ENCODE measurements around the gene NRP1. TPM values are rescaled to one million over a fixed set of nuclear protein-coding genes. Genes with fewer than 3 reads are reported as not detected.

Gene NRP1
- total and polyA plus RNA-seq, 2 donors (not counting 3 experiments of a cell fraction or from before 2014, with no cell fraction given) = 122 to 306 TPM

DNA sequence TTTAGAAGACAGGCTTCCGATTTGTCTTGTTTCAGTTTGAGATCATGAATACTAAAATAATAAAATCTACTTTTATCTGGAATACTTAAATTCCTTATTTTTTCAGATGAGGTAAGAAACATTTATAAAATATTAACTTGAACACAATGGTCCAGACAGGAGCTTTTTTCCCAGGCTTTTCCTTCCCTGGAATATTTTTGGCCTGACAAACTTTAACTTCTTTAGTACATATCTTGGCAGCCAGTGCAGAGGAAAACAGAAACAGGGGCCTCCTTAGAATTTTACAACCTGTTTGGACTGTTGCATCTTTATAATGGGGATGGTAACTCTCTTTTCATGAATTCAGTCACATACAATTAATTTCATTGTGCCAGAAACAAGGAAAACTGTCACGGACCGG is 41.4 kb downstream of the NRP1 start:
- Histone ChIP-seq H3K27me3 (ENCODE audit: control insufficient read depth in 2 of 2, insufficient read depth in 2 of 2, low read length in 2 of 2) (no peaks in the 10 kb centered on the region), H3K4me3 (replicated peaks in 1 of 3; ENCODE audit: insufficient read depth in 1 of 3, low read depth in 1 of 3, low read length in 3 of 3) (no peak overlapping the region), H2AFZ (ENCODE audit: low read depth, low read length) (no peak overlapping the region), H3K36me3 (ENCODE audit: control insufficient read depth in 2 of 2, extremely low read depth in 1 of 2, insufficient read depth in 2 of 2, low read length in 2 of 2) (peaks cover 0 to 11% of the 10 kb centered on the region in 2 experiments), H3K9ac (replicated peaks; ENCODE audit: extremely low read depth, insufficient read depth, low read length) (no peak overlapping the region), H3K4me2 (ENCODE audit: insufficient read depth, low read length) (no peak overlapping the region), H4K20me1 (replicated peaks; ENCODE audit: control insufficient read depth, extremely low read depth, insufficient read depth, low read length) (no peaks in the 10 kb centered on the region), H3K79me2 (ENCODE audit: control insufficient read depth, insufficient read depth, low read length) (peaks cover 98% of the 10 kb centered on the region), H3K9me1 (replicated peaks; ENCODE audit: control insufficient read depth, extremely low read depth, insufficient read depth, low read length) (no peaks in the 10 kb centered on the region), H3K4me1 (ENCODE audit: control insufficient read depth, extremely low read depth, insufficient read depth, low read length) (peaks cover 22% of the 10 kb centered on the region), H3K9me3 (replicated peaks; ENCODE audit: control insufficient read depth, insufficient read depth, low read length) (no peaks in the 10 kb centered on the region), H3K27ac (ENCODE audit: insufficient read depth, low read depth, low read length) (no peak overlapping the region)
- no TSS peak for BruUV-seq (replicated peaks)
- ChIA-PET POLR2A (no interaction called here), CTCF (interaction anchor here (0.9 kb wide), 1 partner anchor 10 kb away, joined by 3 read pairs; no protein-coding TSS in a partner anchor)
- TF ChIP-seq, protein P1, sequence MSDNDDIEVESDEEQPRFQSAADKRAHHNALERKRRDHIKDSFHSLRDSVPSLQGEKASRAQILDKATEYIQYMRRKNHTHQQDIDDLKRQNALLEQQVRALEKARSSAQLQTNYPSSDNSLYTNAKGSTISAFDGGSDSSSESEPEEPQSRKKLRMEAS (IDR thresholded peaks at IDR 0.05; ENCODE audit: insufficient read depth, insufficient read length) = no peak
- TF ChIP-seq POLR2A (IDR thresholded peaks at IDR 0.05; ENCODE audit: low read depth, low read length) (no peak), JUN (IDR thresholded peaks at IDR 0.05; ENCODE audit: borderline replicate concordance, insufficient read depth, insufficient read length, low read depth) (no peak), EZH2 (IDR thresholded peaks at IDR 0.05; ENCODE audit: borderline replicate concordance, low read depth, low read length, severe bottlenecking) (no peak), POLR2AphosphoS5 (IDR thresholded peaks at IDR 0.05; ENCODE audit: insufficient read depth, low read depth, low read length) (no peak), MYC (IDR thresholded peaks at IDR 0.05; ENCODE audit: low read depth, low read length) (no peak), FOS (IDR thresholded peaks at IDR 0.05; ENCODE audit: borderline replicate concordance, insufficient read depth, low read length) (no peak), GATA2 (IDR thresholded peaks at IDR 0.05; ENCODE audit: insufficient read depth, insufficient read length, low read depth, low read length) (no peak)
- TF ChIP-seq, protein P2, sequence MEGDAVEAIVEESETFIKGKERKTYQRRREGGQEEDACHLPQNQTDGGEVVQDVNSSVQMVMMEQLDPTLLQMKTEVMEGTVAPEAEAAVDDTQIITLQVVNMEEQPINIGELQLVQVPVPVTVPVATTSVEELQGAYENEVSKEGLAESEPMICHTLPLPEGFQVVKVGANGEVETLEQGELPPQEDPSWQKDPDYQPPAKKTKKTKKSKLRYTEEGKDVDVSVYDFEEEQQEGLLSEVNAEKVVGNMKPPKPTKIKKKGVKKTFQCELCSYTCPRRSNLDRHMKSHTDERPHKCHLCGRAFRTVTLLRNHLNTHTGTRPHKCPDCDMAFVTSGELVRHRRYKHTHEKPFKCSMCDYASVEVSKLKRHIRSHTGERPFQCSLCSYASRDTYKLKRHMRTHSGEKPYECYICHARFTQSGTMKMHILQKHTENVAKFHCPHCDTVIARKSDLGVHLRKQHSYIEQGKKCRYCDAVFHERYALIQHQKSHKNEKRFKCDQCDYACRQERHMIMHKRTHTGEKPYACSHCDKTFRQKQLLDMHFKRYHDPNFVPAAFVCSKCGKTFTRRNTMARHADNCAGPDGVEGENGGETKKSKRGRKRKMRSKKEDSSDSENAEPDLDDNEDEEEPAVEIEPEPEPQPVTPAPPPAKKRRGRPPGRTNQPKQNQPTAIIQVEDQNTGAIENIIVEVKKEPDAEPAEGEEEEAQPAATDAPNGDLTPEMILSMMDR (IDR thresholded peaks at IDR 0.05; ENCODE audit: extremely low read depth in 1 of 2, insufficient read depth in 1 of 2, low read depth in 1 of 2, low read length in 2 of 2) = no peak
- dilution Hi-C loops (cut with MboI; ENCODE audit: extremely low pct_ligation_motif_present, low sequenced_read_pairs) (no loop called here), intact Hi-C loops (cut with micrococcal nuclease) (no loop called here)
- DNase-seq (ENCODE audit: low read depth, low spot score) (no peak), FAIRE-seq (no peak)

All from endothelial cell of umbilical vein (primary cell).